ENCODE data around the gene TSC1. TPM values are rescaled to one million over a fixed set of nuclear protein-coding genes. Genes with fewer than 3 reads are reported as not detected.

The TSC1 gene
- total RNA-seq, 1 donor from 2014 or later, result 50.9 TPM

GRCh38 chr9:132886334-132886725, 58.1 kb downstream of the TSC1 start:
- H3K27ac Mint-ChIP-seq (ENCODE audit: unreplicated experiment), result no peak overlapping the region
- H3K27me3 Mint-ChIP-seq (ENCODE audit: low read depth), result no peaks in the 10 kb centered on the region
- TF ChIP-seq CTCF (conservative IDR thresholded peaks at IDR 0.05), result no peak

GRCh38 chr9:132885720-132886333, 58.6 kb downstream of the TSC1 start:
- H3K4me3 Mint-ChIP-seq, result no peak overlapping the region
- TF ChIP-seq CTCF (conservative IDR thresholded peaks at IDR 0.05), result no peak
- no peaks in the 10 kb centered on the region for H3K4me1 Mint-ChIP-seq
- no peaks in the 10 kb centered on the region for H3K36me3 Mint-ChIP-seq (ENCODE audit: low read depth)
- no peaks in the 10 kb centered on the region for H3K27me3 Mint-ChIP-seq (ENCODE audit: low read depth)
- no peak for DNase-seq (ENCODE audit: low read depth, low spot score)
- H3K9me3 Mint-ChIP-seq, result no peaks in the 10 kb centered on the region
- no peak overlapping the region for H3K27ac Mint-ChIP-seq (ENCODE audit: unreplicated experiment)

More at GRCh38 chr9:132886334-132886725, 58.1 kb downstream of the TSC1 start:
- Mint-ChIP-seq H3K4me3 (no peak overlapping the region), H3K4me1 (no peaks in the 10 kb centered on the region), H3K9me3 (no peaks in the 10 kb centered on the region), H3K36me3 (ENCODE audit: low read depth) (no peaks in the 10 kb centered on the region)
- no peak for DNase-seq (ENCODE audit: low read depth, low spot score)

GRCh38 chr9:132883349-132884294, 60.8 kb downstream of the TSC1 start:
- no peaks in the 10 kb centered on the region for H3K9me3 Mint-ChIP-seq
- peak overlapping the region; percentile 81 for H3K27ac Mint-ChIP-seq (ENCODE audit: unreplicated experiment)
- H3K27me3 Mint-ChIP-seq (ENCODE audit: low read depth), result no peaks in the 10 kb centered on the region
- H3K4me1 Mint-ChIP-seq, result peaks cover 5% of the 10 kb centered on the region
- TF ChIP-seq CTCF (conservative IDR thresholded peaks at IDR 0.05), result no peak
- peak overlapping the region; percentile 29 for H3K4me3 Mint-ChIP-seq
- no peak for DNase-seq (ENCODE audit: low read depth, low spot score)
- H3K36me3 Mint-ChIP-seq (ENCODE audit: low read depth), result no peaks in the 10 kb centered on the region

GRCh38 chr9:132882616-132883015, 61.8 kb downstream of the TSC1 start:
- no peak for DNase-seq (ENCODE audit: low read depth, low spot score)
- H3K9me3 Mint-ChIP-seq, result no peaks in the 10 kb centered on the region
- peaks cover 5% of the 10 kb centered on the region for H3K4me1 Mint-ChIP-seq
- no peaks in the 10 kb centered on the region for H3K27me3 Mint-ChIP-seq (ENCODE audit: low read depth)
- peak overlapping the region; percentile 38 for H3K4me3 Mint-ChIP-seq
- no peak for TF ChIP-seq CTCF (conservative IDR thresholded peaks at IDR 0.05)
- H3K36me3 Mint-ChIP-seq (ENCODE audit: low read depth), result no peaks in the 10 kb centered on the region
- H3K27ac Mint-ChIP-seq (ENCODE audit: unreplicated experiment), result peak overlapping the region; percentile 81

GRCh38 chr9:132881826-132882225, 62.6 kb downstream of the TSC1 start:
- no peak for DNase-seq (ENCODE audit: low read depth, low spot score)
- H3K36me3 Mint-ChIP-seq (ENCODE audit: low read depth), result no peaks in the 10 kb centered on the region
- H3K27me3 Mint-ChIP-seq (ENCODE audit: low read depth), result no peaks in the 10 kb centered on the region
- TF ChIP-seq CTCF (conservative IDR thresholded peaks at IDR 0.05), result no peak
- H3K4me1 Mint-ChIP-seq, result peaks cover 5% of the 10 kb centered on the region
- H3K9me3 Mint-ChIP-seq, result no peaks in the 10 kb centered on the region
- peak overlapping the region; percentile 38 for H3K4me3 Mint-ChIP-seq
- H3K27ac Mint-ChIP-seq (ENCODE audit: unreplicated experiment), result no peak overlapping the region

Measured in neural crest cell (in vitro differentiated cells).